ENCODE data around the gene FBRS.
A peak's percentile ranks its signal among the peaks of the same experiment; 100 is the strongest.

FBRS gene

DNA sequence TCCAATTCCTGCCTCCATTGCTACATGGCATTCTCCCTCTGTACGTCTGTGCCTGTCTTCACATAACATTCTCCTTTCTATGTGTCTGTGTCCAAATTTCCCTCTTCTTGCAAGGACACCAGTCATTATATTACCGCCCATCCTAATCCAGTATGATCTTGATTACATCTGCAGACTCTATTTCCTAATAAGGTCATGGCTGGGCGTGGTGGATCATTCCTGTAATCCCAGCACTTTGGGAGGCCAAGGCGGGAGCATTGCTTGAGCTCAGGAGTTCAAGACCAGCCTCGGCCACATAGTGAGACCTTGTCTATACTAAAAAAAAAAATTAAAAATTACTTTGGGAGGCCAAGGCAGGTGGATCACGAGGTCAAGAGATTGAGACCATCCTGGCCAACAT lies 12.5 kb upstream of the FBRS start:
- no peak for DNase-seq

DNA sequence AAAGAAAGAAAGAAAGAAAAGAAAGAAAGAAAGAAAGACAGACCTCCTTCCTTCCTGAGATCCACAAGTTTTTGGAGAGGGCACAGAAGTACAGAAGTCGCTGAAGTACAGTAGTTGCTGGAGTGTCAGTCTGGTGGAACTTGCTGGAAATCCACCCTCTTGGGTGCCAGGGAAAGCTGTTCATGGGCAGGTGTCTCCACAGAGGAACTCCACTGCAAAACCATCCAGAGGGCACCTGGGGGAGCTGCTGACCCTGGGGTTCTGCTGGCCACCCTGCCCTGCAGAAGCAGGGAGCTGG lies 11.0 kb upstream of the FBRS start:
- no peak for DNase-seq

DNA sequence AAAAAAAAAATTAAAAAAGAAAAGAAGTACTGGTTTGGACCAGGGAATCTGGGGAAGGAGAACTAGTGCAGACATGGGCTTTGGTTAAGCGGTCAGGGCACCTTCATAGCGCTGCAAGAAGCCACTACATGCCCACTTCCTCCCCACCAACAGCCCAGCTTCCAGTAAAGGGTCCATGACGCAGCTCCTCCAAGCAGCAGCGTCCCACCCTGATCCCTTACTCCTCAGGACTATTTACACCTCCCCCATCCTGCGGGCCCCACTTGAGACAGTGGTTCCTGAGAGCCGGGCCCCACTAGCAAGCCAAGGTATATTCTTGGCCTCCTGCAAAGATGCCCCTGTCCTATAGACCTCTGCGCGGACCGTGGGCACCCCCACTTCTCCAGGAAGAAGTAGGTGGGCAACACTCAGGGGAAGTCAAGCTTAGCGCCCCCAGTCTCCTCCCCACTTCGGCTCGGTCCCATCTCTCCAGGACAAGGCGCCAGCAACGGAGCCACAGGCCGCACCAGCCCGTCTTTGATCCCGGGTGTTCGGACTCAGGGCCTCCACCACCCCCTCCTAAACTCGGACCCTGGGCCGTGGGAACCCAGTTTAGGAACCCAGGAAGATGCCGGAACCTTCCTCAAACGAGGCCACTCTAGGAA lies 8.4 kb upstream of the FBRS start:
- peak; percentile 61 for DNase-seq

DNA sequence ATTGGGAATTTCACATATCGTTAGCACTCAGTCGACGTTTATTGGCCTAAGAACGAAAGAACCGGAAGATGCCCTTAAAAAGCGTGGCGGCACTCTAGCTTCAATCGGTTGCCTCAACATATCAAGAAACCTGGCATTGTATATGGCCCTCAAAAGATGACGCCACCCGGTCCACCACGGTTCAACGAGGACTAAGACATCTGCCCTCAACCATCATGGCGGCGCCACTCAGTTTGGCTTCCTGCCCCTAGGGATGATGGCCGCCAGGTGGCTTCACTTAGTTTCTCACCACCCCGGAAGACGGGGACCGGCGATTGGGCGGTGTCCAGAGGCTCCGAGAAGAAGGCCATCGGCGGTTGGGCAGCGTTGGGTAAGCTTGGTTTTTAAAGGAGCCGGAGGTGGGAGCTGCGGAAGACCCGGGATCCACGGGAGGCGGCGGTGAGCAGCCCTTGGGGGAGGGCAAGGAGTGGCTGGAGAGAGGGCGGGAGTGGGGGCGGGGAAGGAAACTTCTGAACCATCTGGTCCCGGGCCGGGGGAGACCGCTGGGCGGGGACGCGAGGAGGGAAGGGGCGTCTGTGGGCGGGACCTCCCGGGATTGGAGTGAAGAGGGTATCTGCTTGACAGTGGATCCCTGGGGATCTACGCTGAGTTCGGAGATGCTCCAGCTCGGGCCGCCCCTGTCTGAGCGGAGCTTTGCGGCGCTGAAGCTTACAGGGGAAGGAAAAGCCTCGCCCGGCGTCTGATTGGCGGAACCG lies 7.7 kb upstream of the FBRS start, which contains the start of gene PRR14:
Gene PRR14 (plus strand): TSS at position 592 of the 755 bp plus-strand sequence. CDS start 686 bp downstream, outside the sequence.
- DNase-seq, result peak; percentile 99

DNA sequence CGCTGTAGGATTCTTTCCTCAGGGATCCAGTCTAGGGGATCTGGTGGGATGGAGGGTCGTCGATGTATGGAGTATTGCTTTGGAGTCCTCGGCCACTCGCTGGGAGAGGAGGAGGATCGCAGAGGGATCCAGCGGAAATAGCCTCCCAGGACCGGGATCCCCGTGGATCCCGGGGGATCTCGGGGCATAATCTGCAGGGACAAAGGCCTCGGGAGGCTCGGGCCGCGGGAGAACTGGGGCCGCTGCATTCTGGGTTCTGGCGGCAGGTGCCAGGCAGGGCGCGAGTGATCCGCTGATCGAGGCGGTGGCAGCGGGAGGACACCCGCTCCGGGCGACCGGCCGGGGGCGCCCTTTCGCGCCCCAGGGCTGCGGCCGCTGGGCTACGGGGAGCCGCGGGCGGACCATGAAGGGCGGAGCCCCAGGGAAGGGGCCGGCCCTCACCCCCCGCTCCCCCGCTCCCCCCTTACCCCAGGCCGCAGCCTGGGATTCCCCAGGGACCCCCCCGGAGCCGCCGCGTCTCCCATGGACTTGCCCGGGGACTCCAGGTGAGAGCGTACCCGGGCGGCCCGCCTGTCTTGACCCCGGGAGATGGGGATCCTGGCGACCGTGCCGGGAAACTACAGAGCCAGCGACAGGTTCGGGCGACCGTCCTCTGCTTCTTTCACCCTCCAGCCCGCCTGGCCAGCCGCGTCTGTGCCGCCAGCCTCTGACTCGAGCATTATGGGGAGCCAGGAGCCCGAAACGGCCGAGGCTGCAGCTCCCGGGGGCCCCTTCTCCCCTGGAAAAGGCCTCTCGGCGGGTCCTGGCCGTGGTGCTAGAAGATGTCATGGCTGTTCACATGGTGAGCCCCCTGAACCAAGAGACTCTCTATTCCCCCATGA lies 6.9 kb upstream of the FBRS start:
- DNase-seq, result peak; percentile 83

DNA sequence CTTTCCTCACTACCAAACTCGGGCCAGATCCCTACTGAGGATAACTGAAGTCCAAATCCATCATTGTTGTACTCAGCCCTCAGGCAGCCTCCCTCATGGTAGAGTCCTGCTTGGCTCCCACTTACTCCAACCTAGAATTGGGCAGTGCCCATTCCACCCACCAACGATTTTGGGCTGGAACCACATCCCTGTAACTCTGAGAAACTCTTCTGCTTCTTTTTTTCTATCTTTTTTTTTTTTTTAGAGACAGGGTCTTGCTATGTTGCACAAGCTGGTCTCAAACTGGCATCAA lies 6.3 kb upstream of the FBRS start:
- no peak for DNase-seq

DNA sequence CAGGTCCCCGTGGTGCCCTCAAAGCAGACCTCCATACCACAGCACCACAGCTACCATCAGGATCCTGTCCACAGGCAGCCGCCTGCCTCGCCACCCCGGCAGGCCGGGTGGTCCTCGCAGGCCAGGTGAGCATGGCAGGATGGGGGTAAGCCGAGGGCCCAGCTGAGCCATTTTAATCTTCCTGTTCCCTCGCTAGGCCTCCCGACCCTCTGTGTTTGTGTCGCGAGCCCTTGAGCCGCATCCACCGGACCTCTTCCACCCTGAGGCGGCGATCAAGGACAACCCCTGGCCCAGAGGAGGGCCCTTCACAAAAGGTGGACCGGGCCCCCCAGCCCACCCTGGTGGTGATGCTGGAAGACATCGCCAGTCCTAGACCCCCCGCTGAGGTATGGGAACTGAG lies 5.5 kb upstream of the FBRS start:
- no peak for DNase-seq

DNA sequence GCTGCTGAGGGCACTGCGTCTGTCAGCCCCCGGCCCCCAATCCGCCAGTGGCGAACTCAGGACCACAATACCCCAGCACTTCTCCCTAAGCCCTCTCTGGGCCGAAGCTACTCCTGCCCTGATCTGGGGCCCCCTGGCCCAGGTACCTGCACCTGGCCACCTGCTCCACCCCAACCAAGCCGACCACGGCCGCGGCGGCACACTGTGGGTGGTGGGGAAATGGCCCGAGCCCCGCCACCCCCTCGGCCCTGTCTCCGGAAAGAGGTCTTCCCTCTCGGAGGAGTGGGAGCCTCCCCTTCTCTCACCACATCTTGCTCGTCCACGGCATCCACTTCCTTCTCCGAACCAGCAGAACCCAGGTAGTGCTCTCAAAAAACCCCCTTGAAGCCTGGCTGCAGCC lies 3.4 kb upstream of the FBRS start:
- DNase-seq, result no peak

DNA sequence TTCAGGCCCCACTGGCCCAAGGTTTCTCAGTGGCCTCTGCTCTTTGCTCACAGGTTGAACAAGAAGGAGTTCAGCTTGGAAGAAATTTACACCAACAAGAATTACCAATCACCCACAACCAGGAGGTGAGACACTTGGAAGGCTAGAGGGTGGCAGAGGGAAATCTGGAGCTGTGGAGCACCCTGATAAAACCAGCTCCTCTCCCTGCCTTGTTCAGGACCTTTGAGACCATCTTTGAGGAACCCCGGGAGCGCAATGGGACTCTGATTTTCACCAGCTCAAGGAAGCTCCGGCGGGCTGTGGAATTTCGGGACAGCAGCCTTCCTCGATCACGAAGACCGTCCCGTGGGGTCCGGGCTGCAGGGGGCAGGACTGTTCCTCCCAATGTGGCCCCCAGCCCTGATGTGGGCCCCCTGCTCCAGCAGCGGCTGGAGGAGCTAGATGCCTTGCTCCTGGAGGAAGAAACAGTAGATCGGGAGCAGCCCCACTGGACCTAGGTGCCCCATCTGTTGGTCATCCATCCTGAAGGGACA lies 2.4 kb upstream of the FBRS start:
- DNase-seq, result no peak

DNA sequence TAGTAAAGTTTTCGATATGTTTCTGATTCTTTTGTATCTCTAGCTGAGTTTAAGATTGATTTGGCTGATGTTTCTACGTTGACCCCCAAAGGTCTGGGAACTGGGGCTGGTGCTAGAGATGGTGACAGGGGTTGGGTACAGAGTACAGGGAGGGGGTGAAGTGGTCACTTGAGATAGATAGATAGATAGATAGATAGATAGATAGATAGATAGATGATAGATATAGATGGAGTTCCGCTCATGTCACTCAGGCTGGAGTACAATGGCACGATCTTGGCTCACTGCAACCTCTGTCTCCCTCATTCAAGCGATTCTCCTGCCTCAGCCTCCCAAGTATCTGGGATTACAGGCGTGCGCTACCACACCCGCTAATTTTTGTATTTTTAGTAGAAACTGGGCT lies 1.8 kb upstream of the FBRS start:
- DNase-seq, result no peak

DNA sequence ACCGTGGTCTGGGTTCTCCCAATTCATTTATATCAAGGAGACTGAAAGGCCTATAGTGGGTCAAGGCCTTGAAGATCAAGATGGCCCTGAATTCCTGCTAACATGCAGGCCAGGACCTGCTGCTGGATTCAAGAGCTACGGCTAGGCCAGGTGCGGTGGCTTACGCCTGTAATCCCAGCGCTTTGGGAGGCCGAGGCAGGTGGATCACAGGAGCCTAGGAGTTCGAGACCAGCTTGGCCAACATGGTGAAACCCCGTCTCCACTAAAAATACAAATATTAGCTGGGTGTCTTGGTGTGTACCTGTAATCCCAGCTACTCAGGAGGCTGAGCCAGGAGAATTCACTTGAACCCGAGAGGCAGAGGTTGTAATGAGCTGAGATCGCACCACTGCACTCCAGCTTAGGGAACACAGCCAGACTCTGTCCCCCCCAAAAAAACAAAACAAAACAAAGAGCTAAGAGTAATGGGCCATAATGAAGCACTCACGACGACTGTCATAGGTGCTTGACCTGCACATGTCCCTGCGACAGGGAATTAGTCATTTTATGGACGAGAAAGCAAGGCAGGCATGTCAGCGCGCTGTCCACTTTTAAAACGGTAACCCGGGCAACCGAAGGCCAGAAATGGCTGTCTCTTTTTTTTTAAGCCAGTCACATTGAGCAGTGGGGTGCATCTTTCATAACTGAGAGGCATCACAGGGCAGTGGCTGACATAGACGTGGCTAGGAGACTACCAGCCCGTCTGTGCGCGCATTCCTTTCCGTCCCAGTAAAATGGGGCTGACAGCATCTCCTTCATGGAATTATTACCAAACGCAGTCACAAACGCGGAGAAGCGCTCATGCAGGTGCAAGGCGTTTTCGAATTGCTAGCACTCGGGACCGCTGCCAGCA lies 1.0 kb upstream of the FBRS start:
- no peak for DNase-seq

DNA sequence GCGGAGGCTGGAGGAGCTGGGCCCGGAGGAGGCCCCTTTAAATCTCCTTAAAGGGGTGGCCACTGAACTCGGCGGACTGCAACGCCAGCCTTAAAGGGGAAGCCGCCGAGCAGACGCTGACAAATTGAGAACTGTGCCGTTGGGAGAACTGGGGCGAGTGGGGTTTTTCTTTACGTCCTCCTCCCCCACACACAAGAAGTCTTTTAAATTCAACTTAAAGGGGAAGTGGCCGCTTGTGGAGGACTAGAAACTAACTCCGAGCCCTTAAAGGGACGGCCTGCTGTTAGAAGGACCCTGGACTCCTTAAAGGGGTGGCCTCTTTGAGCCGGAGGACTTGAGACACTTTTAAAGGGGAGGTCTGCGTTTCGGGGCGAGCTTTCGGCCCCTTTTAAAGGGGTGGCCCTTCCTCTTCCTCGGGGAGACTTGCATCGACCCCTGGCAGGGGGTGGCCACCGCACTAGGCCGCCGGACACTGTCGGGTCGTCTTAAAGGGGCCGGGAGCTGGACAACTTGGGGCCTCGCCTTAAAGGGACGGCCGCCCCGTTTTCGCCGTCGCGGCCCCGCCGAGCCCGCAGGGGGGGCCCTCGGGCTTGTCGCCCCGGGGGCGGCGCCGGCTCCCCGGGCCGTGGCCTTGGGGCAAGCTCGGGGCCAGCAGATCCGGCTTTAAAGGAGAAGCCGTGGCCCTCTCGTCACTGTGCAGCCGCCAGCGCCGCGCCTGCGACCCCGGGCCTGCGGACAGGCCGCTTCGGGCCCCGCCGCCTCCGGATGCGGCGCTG lies 688 bp downstream of the FBRS start:
- DNase-seq, result no peak

DNA sequence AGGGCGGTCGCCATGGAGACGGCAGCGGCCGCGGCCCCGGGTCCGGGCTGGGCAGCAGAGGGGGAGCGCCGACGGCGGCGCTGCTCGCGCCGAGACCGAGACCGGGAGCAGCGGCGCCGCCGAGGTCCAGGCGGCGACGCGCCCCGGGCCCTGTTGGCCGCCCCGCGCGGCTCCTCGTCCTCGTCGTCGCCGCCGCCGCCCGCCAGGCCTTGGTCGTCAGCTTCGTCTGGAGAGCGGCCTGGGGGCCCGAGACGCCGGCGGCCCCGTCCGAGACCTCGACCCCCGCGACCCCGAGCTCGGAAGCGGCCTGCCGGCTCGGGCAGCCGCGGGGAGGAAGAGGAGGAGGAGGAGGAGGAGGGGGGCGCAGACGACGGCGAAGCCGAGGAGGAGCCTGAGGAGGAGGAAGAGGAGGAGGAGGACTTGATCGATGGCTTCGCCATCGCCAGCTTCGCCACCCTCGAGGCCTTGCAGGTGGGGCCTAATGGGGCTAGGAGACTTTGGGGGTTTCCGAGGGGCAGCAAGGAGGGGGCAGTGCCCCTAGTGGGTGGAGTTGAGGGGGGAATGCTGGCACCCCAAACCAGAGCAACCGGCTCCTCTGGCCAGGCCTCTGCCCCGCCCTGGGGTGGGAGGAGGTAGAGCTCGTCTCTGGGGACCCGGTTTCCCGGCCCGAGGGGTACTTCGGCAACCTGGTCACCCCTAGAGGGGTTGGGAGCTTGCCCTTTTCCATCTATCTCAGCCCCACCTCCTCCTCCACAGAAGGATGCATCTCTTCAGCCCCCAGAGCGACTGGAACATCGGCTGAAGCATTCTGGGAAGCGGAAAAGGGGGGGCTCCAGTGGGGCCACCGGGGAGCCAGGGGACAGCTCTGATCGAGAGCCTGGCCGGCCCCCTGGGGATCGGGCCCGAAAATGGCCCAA lies 1.5 kb downstream of the FBRS start:
- DNase-seq, result peak; percentile 72

DNA sequence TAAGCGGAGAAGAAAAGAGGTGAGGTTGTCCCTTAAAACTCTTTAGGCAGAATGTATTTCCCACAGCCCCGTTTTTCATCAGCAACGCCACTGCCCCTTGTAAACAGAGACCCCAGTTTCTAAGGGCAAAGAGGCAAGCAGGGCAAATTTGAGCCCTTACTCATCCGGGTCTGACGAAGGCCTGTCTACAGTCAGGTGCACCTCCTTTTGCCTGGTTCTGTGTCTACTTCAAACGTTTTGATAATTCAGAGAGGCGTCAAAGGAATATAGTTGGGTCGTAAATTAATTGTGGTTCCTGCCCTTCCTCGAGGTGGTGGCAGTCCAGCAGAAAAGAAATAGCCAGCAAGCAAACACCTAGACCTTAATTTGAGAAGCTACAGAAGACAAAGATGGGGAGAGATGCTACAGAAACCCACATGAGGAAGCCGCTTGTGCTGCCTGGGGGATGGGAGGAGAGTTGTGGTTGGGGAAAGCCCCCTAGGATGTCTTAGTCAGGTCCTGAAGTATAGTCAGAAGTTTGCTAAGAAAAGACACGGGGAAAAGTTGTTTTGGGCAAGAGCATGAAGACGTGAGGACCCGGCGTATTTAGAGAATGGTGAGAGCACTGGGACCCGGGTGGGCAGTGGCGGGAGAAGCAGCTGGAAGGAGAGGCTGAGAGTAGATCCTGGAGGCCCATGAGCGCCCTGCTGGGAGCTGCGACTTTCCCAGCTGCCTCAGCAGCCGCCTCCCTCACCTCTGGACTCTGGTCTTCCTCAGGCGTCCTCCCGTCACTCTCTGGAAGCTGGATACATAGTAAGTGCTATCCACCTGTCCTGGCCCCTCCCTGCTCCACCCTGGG lies 2.4 kb downstream of the FBRS start:
- DNase-seq, result peak; percentile 84

DNA sequence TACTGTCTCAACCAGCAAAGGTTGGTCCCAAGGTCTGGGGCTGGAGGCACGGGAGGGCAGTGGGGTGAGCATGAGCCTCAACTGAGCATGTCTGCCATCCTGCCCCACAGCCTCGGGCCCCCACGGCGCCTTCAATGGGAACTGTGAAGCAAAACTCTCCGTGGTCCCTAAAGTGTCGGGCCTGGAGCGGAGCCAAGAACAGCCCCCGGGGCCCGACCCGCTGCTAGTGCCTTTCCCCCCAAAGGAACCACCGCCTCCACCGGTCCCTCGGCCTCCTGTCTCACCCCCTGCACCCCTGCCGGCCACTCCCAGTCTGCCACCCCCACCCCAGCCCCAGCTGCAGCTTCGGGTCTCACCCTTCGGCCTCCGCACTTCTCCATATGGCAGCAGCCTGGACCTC lies 4.2 kb downstream of the FBRS start:
- no peak for DNase-seq

DNA sequence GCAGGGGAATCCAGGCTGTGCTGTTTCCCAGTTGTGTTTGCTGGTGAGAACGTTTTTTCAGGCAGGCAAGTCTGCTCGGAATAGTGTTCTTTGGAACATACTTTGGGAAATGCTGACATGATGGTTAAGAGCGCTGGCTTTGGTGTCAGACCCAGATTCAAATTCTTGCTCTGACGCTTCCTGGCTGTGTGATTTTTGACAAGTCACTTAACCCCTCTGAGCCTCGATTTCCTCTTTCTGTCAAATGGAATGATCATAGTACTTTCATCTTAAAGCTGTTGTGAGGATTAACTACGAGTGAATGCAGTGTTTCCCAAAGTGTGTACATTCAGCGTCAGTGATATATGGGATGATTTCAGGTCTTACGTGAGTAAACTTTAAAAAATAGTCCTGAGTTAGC lies 4.8 kb downstream of the FBRS start:
- no peak for DNase-seq

DNA sequence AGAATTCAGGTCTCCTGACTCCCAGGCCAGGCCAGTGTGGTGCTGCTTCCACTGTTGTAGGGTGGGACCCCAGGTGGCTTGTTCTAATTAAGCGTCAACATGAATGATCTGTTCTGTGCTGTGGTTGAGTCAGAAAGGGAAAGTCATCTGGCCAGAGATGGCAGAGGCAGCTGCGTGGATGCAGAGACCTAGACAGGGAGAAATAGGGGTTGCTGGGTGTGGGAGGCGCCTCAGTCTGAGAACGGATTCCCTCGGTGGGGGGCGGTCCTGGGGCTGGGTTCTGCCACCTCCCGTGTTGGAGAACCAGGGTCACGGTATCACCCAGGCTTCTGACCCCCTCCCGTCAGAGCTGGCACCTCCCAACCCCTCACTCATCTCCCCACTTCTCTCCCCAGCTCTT lies 5.6 kb downstream of the FBRS start:
- no peak for DNase-seq

DNA sequence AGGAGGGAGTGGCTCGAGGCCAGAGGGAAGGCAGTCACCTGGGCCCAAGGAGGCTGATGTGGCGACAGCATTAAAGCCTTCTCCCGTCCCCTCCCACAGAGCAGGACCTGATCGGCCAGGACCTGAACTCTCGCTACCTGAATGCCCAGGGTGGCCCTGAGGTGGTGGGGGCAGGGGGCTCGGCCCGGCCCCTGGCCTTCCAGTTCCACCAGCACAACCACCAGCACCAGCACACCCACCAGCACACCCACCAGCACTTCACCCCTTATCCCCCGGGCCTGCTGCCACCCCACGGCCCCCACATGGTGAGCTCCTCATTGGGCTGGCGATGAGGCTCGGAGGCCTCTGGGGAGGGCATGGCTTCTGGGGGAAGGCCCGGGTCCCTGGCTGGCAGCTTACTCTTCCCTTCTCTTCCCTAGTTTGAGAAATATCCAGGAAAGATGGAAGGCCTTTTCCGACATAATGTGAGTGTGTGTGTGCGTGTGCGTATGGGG lies 6.4 kb downstream of the FBRS start:
- DNase-seq, result no peak

DNA sequence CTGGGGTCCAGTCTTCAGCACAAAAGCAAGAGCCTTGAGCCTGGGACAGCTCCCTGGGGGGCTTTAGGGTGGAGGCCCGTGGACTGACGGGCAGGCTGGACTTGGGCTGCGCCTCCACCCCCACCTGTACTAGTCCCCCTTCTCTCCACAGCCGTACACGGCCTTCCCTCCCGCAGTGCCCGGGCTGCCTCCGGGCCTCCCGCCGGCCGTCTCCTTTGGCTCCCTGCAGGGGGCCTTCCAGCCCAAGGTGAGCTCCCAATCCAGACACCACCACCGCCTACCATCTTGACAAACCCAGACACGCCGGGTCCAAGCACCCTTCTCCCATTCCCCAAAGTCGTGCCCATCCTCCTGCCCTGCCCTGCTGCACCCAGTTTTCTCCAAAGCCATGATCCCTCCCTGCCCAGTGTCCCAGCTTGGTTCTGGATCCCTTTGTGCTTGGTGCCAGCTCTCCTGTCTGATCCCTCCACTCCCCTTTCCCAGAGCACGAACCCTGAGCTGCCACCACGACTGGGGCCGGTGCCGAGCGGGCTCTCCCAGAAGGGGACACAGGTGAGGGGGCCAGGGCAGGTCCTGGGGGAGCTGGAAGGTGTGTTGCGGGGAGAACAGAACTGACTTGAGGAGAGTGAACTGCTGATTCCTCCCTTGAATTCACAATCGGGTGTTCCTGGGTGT lies 7.1 kb downstream of the FBRS start:
- DNase-seq, result no peak
